ENCODE results near the gene RAB11B. TPM values are rescaled to one million over a fixed set of nuclear protein-coding genes. Genes with fewer than 3 reads are reported as not detected.

Gene RAB11B
- total and polyA plus RNA-seq, 2 of the 13 experiments (the other 11 are each of a cell fraction or from before 2014, with no cell fraction given), result 6.0 to 28.4 TPM

- TF ChIP-seq ZNF280D (CRISPR knock-in tag; IDR thresholded peaks at IDR 0.05) (peak; percentile 100), ZNF605 (CRISPR knock-in tag; IDR thresholded peaks at IDR 0.05) (no peak), RNF219 (CRISPR knock-in tag; IDR thresholded peaks at IDR 0.05) (0 out of 2 replicates have a peak, but pooled peaks have one; percentile 69), ZNF782 (CRISPR knock-in tag; IDR thresholded peaks at IDR 0.05; ENCODE audit: borderline replicate concordance) (no peak), RNF2 (conservative IDR thresholded peaks at IDR 0.05; ENCODE audit: low read depth) (no peak), FOXP1 (IDR thresholded peaks at IDR 0.05) (peak; percentile 89), FOXP1 (CRISPR knock-in tag; IDR thresholded peaks at IDR 0.05) (peak; percentile 97), THYN1 (CRISPR knock-in tag; IDR thresholded peaks at IDR 0.05; ENCODE audit: borderline replicate concordance, low read depth) (no peak), SNAPC2 (CRISPR knock-in tag; IDR thresholded peaks at IDR 0.05) (no peak), FOXO1 (CRISPR knock-in tag; IDR thresholded peaks at IDR 0.05) (peak; percentile 95), REPIN1 (CRISPR knock-in tag; IDR thresholded peaks at IDR 0.05; ENCODE audit: borderline replicate concordance, low read depth) (peak; percentile 94), ZNF703 (CRISPR knock-in tag; IDR thresholded peaks at IDR 0.05; ENCODE audit: borderline replicate concordance) (peak; percentile 37; the same call in 1 of the 2 replicates), DR1 (CRISPR knock-in tag; IDR thresholded peaks at IDR 0.05) (no peak), ZSCAN29 (CRISPR knock-in tag; conservative IDR thresholded peaks at IDR 0.05) (no peak), ZBTB8A (CRISPR knock-in tag; IDR thresholded peaks at IDR 0.05; ENCODE audit: borderline replicate concordance, low read depth) (no peak), KDM4B (CRISPR knock-in tag; IDR thresholded peaks at IDR 0.05) (peak; percentile 51; the same call in 1 of the 2 replicates), ZNF331 (CRISPR knock-in tag; IDR thresholded peaks at IDR 0.05) (peak; percentile 79), ZNF326 (CRISPR knock-in tag; IDR thresholded peaks at IDR 0.05; ENCODE audit: borderline replicate concordance) (no peak), ZNF75D (CRISPR knock-in tag; IDR thresholded peaks at IDR 0.05; ENCODE audit: borderline replicate concordance) (no peak)
- TF ChIP-seq, protein P1, sequence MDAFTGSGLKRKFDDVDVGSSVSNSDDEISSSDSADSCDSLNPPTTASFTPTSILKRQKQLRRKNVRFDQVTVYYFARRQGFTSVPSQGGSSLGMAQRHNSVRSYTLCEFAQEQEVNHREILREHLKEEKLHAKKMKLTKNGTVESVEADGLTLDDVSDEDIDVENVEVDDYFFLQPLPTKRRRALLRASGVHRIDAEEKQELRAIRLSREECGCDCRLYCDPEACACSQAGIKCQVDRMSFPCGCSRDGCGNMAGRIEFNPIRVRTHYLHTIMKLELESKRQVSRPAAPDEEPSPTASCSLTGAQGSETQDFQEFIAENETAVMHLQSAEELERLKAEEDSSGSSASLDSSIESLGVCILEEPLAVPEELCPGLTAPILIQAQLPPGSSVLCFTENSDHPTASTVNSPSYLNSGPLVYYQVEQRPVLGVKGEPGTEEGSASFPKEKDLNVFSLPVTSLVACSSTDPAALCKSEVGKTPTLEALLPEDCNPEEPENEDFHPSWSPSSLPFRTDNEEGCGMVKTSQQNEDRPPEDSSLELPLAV (CRISPR knock-in tag; conservative IDR thresholded peaks at IDR 0.05; ENCODE audit: low read depth), result no peak
- TF ChIP-seq, protein P2, sequence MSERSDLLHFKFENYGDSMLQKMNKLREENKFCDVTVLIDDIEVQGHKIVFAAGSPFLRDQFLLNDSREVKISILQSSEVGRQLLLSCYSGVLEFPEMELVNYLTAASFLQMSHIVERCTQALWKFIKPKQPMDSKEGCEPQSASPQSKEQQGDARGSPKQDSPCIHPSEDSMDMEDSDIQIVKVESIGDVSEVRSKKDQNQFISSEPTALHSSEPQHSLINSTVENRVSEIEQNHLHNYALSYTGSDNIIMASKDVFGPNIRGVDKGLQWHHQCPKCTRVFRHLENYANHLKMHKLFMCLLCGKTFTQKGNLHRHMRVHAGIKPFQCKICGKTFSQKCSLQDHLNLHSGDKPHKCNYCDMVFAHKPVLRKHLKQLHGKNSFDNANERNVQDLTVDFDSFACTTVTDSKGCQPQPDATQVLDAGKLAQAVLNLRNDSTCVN (CRISPR knock-in tag; IDR thresholded peaks at IDR 0.05; ENCODE audit: borderline replicate concordance), result no peak
- TF ChIP-seq, protein P3, sequence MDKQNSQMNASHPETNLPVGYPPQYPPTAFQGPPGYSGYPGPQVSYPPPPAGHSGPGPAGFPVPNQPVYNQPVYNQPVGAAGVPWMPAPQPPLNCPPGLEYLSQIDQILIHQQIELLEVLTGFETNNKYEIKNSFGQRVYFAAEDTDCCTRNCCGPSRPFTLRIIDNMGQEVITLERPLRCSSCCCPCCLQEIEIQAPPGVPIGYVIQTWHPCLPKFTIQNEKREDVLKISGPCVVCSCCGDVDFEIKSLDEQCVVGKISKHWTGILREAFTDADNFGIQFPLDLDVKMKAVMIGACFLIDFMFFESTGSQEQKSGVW (CRISPR knock-in tag; IDR thresholded peaks at IDR 0.05; ENCODE audit: borderline replicate concordance), result no peak
These were observed 33.1 kb upstream of the RAB11B start (continued) for GRCh38 chr19:8357007-8357521.
